Measurements from ENCODE around the gene RPS17. TPM values are rescaled to one million over a fixed set of nuclear protein-coding genes. Genes with fewer than 3 reads are reported as not detected.

The RPS17 gene
- total and polyA plus RNA-seq, 10 of the 15 experiments (the other 5 are each of a cell fraction or from before 2014, with no cell fraction given) = 1,223 to 7,871 (median 3,879) TPM

- no peak for TF ChIP-seq PBX3 (IDR thresholded peaks at IDR 0.05; ENCODE audit: insufficient replicate concordance, low read depth, low read length)
- TF ChIP-seq MLLT1 (IDR thresholded peaks at IDR 0.05) = 0 out of 2 replicates have a peak, but pooled peaks have one; percentile 52
- TF ChIP-seq CHD4 (IDR thresholded peaks at IDR 0.05) = no peak
- peak; percentile 80 for TF ChIP-seq FOXM1 (IDR thresholded peaks at IDR 0.05; ENCODE audit: low read depth, low read length)
- peak; percentile 84 for TF ChIP-seq CBFB (IDR thresholded peaks at IDR 0.05; ENCODE audit: low read depth)
- no peak; the same call in 1 of the 2 replicates for TF ChIP-seq MTA3 (IDR thresholded peaks at IDR 0.05; ENCODE audit: borderline replicate concordance, low read length)
- TF ChIP-seq LARP7 (IDR thresholded peaks at IDR 0.05) = peak; percentile 86
- TF ChIP-seq IKZF1 (conservative IDR thresholded peaks at IDR 0.05) = peak; percentile 92
- peak; percentile 81 for TF ChIP-seq BCLAF1 (IDR thresholded peaks at IDR 0.05)
- peak; percentile 36 to 64; a peak in 3 of 4 replicates for TF ChIP-seq IKZF2 (IDR thresholded peaks at IDR 0.05)
- no peak for TF ChIP-seq KDM1A (IDR thresholded peaks at IDR 0.05; ENCODE audit: borderline replicate concordance)
- TF ChIP-seq SP1 (IDR thresholded peaks at IDR 0.05; ENCODE audit: low read depth, low read length) = peak; percentile 89
- no peak for TF ChIP-seq ZZZ3 (IDR thresholded peaks at IDR 0.05; ENCODE audit: control insufficient read depth, insufficient read length, low read depth)
Measured at GRCh38 chr15:82540055-82540983, at the start of gene RPS17 (continued).
